ENCODE data around the gene HES4.
"Not testable (repeated sequence)": the region's sequence is repeated elsewhere in the genome, so short reads cannot be mapped to it uniquely, and the experiment has no call there.

HES4 gene

GRCh38 chr1:1003618-1004419 is 3.9 kb upstream of the HES4 start:
- peaks cover 76% of the 10 kb centered on the region for H3K27me3 Mint-ChIP-seq
- no peak overlapping the region for H3K4me3 Mint-ChIP-seq
- no peak overlapping the region for H3K27ac Mint-ChIP-seq
- H3K4me1 Mint-ChIP-seq (ENCODE audit: low read depth) = peaks cover 24% of the 10 kb centered on the region
- no peaks in the 10 kb centered on the region for H3K36me3 Mint-ChIP-seq (ENCODE audit: low read depth)
- intact Hi-C loops (cut with micrococcal nuclease) = no loop called here
- H3K9me3 Mint-ChIP-seq = no peaks in the 10 kb centered on the region

GRCh38 chr1:1001057-1001783 is 1.3 kb upstream of the HES4 start:
- Mint-ChIP-seq H3K4me1 (ENCODE audit: low read depth) (peaks cover 24% of the 10 kb centered on the region), H3K27me3 (peaks cover 77% of the 10 kb centered on the region), H3K9me3 (no peaks in the 10 kb centered on the region), H3K4me3 (peak overlapping the region; percentile 58), H3K36me3 (ENCODE audit: low read depth) (no peaks in the 10 kb centered on the region), H3K27ac (peak overlapping the region; percentile 32)
- intact Hi-C loops (cut with micrococcal nuclease) = no loop called here

- intact Hi-C loops (cut with micrococcal nuclease) = no loop called here
- H3K4me1 Mint-ChIP-seq (ENCODE audit: low read depth) = peaks cover 24% of the 10 kb centered on the region
- peaks cover 80% of the 10 kb centered on the region for H3K27me3 Mint-ChIP-seq
- no peaks in the 10 kb centered on the region for H3K36me3 Mint-ChIP-seq (ENCODE audit: low read depth)
- H3K9me3 Mint-ChIP-seq = no peaks in the 10 kb centered on the region
- H3K4me3 Mint-ChIP-seq = peak overlapping the region; percentile 58
- peak overlapping the region; percentile 32 for H3K27ac Mint-ChIP-seq
Observed at GRCh38 chr1:1000357-1001056, 610 bp upstream of the HES4 start.

- Mint-ChIP-seq H3K36me3 (ENCODE audit: low read depth) (no peaks in the 10 kb centered on the region), H3K27me3 (peaks cover 80% of the 10 kb centered on the region), H3K4me3 (no peak overlapping the region), H3K4me1 (ENCODE audit: low read depth) (peaks cover 14% of the 10 kb centered on the region), H3K9me3 (no peaks in the 10 kb centered on the region), H3K27ac (no peak overlapping the region)
- intact Hi-C loops (cut with micrococcal nuclease) = no loop called here
Observed at GRCh38 chr1:998995-999724, 737 bp downstream of the HES4 start.

- Mint-ChIP-seq H3K9me3 (no peaks in the 10 kb centered on the region), H3K4me3 (no peak overlapping the region), H3K4me1 (ENCODE audit: low read depth) (peaks cover 14% of the 10 kb centered on the region)
Observed at GRCh38 chr1:998745-998994, 1.2 kb downstream of the HES4 start.

GRCh38 chr1:997993-998744 is 1.7 kb downstream of the HES4 start:
- no peaks in the 10 kb centered on the region for H3K36me3 Mint-ChIP-seq (ENCODE audit: low read depth)
- peak overlapping the region; percentile 26 for H3K4me3 Mint-ChIP-seq
- no peaks in the 10 kb centered on the region for H3K9me3 Mint-ChIP-seq
- intact Hi-C loops (cut with micrococcal nuclease) = no loop called here
- H3K4me1 Mint-ChIP-seq (ENCODE audit: low read depth) = peaks cover 14% of the 10 kb centered on the region
- peaks cover 80% of the 10 kb centered on the region for H3K27me3 Mint-ChIP-seq
- H3K27ac Mint-ChIP-seq = no peak overlapping the region

More at GRCh38 chr1:998745-998994, 1.2 kb downstream of the HES4 start:
- Mint-ChIP-seq H3K27me3 (peaks cover 80% of the 10 kb centered on the region), H3K36me3 (ENCODE audit: low read depth) (no peaks in the 10 kb centered on the region), H3K27ac (no peak overlapping the region)
- intact Hi-C loops (cut with micrococcal nuclease) = no loop called here

GRCh38 chr1:997713-997992 is 2.2 kb downstream of the HES4 start:
- H3K9me3 Mint-ChIP-seq = peaks cover 1% of the 10 kb centered on the region
- intact Hi-C loops (cut with micrococcal nuclease) = no loop called here
- H3K4me1 Mint-ChIP-seq (ENCODE audit: low read depth) = peaks cover 14% of the 10 kb centered on the region
- no peak overlapping the region for H3K27ac Mint-ChIP-seq
- peaks cover 80% of the 10 kb centered on the region for H3K27me3 Mint-ChIP-seq
- H3K36me3 Mint-ChIP-seq (ENCODE audit: low read depth) = no peaks in the 10 kb centered on the region
- H3K4me3 Mint-ChIP-seq = no peak overlapping the region

GRCh38 chr1:996851-997712 is 2.8 kb downstream of the HES4 start:
- Mint-ChIP-seq H3K27ac (no peak overlapping the region), H3K27me3 (peaks cover 78% of the 10 kb centered on the region), H3K9me3 (peaks cover 7% of the 10 kb centered on the region), H3K36me3 (ENCODE audit: low read depth) (no peaks in the 10 kb centered on the region), H3K4me3 (no peak overlapping the region), H3K4me1 (ENCODE audit: low read depth) (peaks cover 13% of the 10 kb centered on the region)
- intact Hi-C loops (cut with micrococcal nuclease) = no loop called here

- H3K9me3 Mint-ChIP-seq = peaks cover 13% of the 10 kb centered on the region
- no peaks in the 10 kb centered on the region for H3K36me3 Mint-ChIP-seq (ENCODE audit: low read depth)
- H3K27ac Mint-ChIP-seq = no peak overlapping the region
- H3K27me3 Mint-ChIP-seq = peaks cover 82% of the 10 kb centered on the region
- intact Hi-C loops (cut with micrococcal nuclease) = no loop called here
- H3K4me3 Mint-ChIP-seq = no peak overlapping the region
- H3K4me1 Mint-ChIP-seq (ENCODE audit: low read depth) = peaks cover 6% of the 10 kb centered on the region
Observed at GRCh38 chr1:995665-996633, 3.9 kb downstream of the HES4 start.

GRCh38 chr1:994546-994945 is 5.4 kb downstream of the HES4 start:
- H3K27me3 Mint-ChIP-seq = peaks cover 86% of the 10 kb centered on the region
- H3K9me3 Mint-ChIP-seq = peaks cover 13% of the 10 kb centered on the region
- intact Hi-C loops (cut with micrococcal nuclease); H3K4me1 Mint-ChIP-seq (ENCODE audit: low read depth); H3K36me3 Mint-ChIP-seq (ENCODE audit: low read depth); H3K4me3 Mint-ChIP-seq; H3K27ac Mint-ChIP-seq: not testable (repeated sequence)

GRCh38 chr1:993379-993995 is 6.4 kb downstream of the HES4 start:
- intact Hi-C loops (cut with micrococcal nuclease) = no loop called here
- no peak overlapping the region for H3K4me3 Mint-ChIP-seq
- peaks cover 93% of the 10 kb centered on the region for H3K27me3 Mint-ChIP-seq
- H3K36me3 Mint-ChIP-seq (ENCODE audit: low read depth) = no peaks in the 10 kb centered on the region
- H3K4me1 Mint-ChIP-seq (ENCODE audit: low read depth) = no peaks in the 10 kb centered on the region
- peaks cover 13% of the 10 kb centered on the region for H3K9me3 Mint-ChIP-seq
- no peak overlapping the region for H3K27ac Mint-ChIP-seq

- no peak overlapping the region for H3K27ac Mint-ChIP-seq
- peaks cover 13% of the 10 kb centered on the region for H3K9me3 Mint-ChIP-seq
- intact Hi-C loops (cut with micrococcal nuclease) = no loop called here
- no peaks in the 10 kb centered on the region for H3K4me1 Mint-ChIP-seq (ENCODE audit: low read depth)
- H3K4me3 Mint-ChIP-seq = no peak overlapping the region
- peaks cover 93% of the 10 kb centered on the region for H3K27me3 Mint-ChIP-seq
- no peaks in the 10 kb centered on the region for H3K36me3 Mint-ChIP-seq (ENCODE audit: low read depth)
Observed at GRCh38 chr1:992362-992761, 7.5 kb downstream of the HES4 start.

Measured in dendritic cell treated with granulocyte-macrophage colony-stimulating factor and Interleukin-4, amounts not matched to agents 40 ng/mL and 50 ng/mL, for 4 days (primary cell).